ENCODE measurements around the gene SLC7A5.

DNA sequence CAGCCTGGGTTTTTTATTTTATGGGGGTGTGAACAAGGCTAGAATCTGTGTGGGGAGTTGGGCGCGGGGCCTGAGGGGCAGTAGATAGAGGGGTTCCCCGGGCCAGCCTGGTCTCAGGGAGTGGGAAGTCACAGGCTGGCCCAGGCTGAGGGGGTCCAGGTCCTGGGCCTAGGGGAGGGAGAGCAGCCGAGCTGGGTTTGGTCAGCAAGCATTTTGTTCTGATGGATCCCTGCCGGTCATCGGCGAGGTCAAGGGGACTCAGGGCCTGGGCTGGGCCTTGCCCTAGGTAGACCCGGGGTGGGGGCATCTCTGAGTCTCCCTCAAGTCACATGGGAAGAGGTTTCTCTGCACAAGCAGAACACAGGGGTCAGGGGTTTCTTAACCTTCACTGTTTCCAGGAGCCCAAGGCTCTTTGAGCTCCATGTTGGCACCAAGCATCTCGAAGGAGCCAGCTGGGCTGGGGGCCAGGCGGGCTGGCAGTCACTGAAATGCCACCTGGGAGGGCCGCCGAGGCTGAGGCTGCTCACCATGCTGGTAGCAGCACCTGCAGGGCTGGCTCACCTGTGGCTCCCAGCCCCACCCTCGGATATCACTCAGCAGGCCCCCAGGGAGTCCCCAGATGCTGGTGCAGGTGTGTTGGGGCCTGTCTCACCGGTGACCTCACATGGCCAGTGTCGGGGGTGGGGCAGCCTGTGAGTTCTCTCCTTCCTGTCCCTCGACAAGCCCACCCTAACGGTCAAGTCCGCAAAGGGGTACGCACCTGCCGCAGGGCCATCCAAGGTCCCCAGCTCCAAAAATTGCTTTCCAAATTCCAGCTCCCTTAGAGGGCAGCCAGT lies 41.0 kb downstream of the SLC7A5 start:
- TF ChIP-seq, protein P1, sequence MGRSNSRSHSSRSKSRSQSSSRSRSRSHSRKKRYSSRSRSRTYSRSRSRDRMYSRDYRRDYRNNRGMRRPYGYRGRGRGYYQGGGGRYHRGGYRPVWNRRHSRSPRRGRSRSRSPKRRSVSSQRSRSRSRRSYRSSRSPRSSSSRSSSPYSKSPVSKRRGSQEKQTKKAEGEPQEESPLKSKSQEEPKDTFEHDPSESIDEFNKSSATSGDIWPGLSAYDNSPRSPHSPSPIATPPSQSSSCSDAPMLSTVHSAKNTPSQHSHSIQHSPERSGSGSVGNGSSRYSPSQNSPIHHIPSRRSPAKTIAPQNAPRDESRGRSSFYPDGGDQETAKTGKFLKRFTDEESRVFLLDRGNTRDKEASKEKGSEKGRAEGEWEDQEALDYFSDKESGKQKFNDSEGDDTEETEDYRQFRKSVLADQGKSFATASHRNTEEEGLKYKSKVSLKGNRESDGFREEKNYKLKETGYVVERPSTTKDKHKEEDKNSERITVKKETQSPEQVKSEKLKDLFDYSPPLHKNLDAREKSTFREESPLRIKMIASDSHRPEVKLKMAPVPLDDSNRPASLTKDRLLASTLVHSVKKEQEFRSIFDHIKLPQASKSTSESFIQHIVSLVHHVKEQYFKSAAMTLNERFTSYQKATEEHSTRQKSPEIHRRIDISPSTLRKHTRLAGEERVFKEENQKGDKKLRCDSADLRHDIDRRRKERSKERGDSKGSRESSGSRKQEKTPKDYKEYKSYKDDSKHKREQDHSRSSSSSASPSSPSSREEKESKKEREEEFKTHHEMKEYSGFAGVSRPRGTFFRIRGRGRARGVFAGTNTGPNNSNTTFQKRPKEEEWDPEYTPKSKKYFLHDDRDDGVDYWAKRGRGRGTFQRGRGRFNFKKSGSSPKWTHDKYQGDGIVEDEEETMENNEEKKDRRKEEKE (IDR thresholded peaks at IDR 0.05), result no peak
- TF ChIP-seq SP1 (IDR thresholded peaks at IDR 0.05), result no peak
- TF ChIP-seq SP1 (CRISPR knock-in tag; IDR thresholded peaks at IDR 0.05), result no peak
- TF ChIP-seq ZFX (CRISPR knock-in tag; IDR thresholded peaks at IDR 0.05; ENCODE audit: low read depth), result no peak
- TF ChIP-seq ZNF274 (CRISPR knock-in tag; IDR thresholded peaks at IDR 0.05), result no peak
- no peak for TF ChIP-seq TBP (CRISPR knock-in tag; IDR thresholded peaks at IDR 0.05)
- no peak for TF ChIP-seq ZBTB38 (CRISPR knock-in tag; IDR thresholded peaks at IDR 0.05)
- TF ChIP-seq POLR2A (IDR thresholded peaks at IDR 0.05; ENCODE audit: insufficient read depth in 1 of 2, low read depth in 2 of 2, low read length in 2 of 2), result peak in 1 of 2 experiments; percentile 35; a peak in 2 of 4 replicates
- TF ChIP-seq MAZ (IDR thresholded peaks at IDR 0.05; ENCODE audit: borderline replicate concordance, low read depth, low read length), result no peak
- no peak; the same call in 1 of the 2 replicates for TF ChIP-seq MAZ (CRISPR knock-in tag; IDR thresholded peaks at IDR 0.05; ENCODE audit: low read depth)
- TF ChIP-seq GATAD1 (CRISPR knock-in tag; IDR thresholded peaks at IDR 0.05), result no peak
- no peak for TF ChIP-seq NFYB (CRISPR knock-in tag; IDR thresholded peaks at IDR 0.05)
- TF ChIP-seq MIXL1 (CRISPR knock-in tag; IDR thresholded peaks at IDR 0.05), result no peak
- TF ChIP-seq FOSL1 (CRISPR knock-in tag; IDR thresholded peaks at IDR 0.05; ENCODE audit: borderline replicate concordance), result no peak
- no peak for TF ChIP-seq FOXK2 (IDR thresholded peaks at IDR 0.05)
- no peak for TF ChIP-seq ZNF24 (IDR thresholded peaks at IDR 0.05)
